Inflammatory macrophage treated with lipopolysaccharide for 1 hour (primary cell): Measurements from ENCODE around the gene RHBDD3.
"Not testable (repeated sequence)": the region's sequence is repeated elsewhere in the genome, so short reads cannot be mapped to it uniquely, and the experiment has no call there.

Experiments
- DNase-seq, 2 donors: peaks; one replicate each; pipeline ENCODE4 v3.0.0-alpha.2; 2020 to 2022

Gene RHBDD3

DNA sequence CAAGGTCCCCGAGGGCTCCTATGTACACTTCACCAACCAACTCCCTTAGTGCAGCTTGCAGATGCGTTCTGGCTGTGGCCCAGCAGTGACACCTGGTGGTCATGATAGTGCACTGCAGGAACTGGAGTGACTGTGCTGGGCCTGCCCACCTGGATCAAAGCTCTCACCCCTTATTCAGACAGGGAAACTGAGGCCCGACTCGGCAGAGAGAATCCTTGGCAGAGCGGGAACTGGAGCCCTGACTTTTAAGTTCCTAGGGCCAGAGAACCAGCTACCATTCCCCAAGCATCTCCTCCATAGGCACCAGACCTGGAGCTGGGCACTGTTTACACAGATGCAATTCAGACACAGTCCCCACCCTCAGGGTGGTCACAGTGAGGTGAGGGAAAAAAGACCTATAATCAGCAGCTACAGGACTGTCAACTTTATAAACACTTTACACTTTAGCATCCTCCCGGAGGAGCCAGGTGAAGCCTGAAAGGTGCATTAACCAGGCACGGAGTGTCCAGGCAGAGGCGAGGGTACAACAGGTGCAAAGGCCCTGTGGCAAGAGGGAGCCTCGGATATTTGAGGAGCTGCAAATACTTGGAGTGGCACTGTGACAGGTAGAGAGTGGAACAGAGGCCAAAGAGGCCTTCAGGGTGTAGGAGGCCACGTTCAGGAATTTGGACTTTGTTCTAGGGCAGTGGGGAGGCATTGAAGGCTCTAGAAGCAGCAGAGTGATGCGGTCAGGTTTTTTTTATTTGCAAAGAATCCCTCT is 22.0 kb downstream of the RHBDD3 start:
- peak; percentile 48 to 75 for DNase-seq

DNA sequence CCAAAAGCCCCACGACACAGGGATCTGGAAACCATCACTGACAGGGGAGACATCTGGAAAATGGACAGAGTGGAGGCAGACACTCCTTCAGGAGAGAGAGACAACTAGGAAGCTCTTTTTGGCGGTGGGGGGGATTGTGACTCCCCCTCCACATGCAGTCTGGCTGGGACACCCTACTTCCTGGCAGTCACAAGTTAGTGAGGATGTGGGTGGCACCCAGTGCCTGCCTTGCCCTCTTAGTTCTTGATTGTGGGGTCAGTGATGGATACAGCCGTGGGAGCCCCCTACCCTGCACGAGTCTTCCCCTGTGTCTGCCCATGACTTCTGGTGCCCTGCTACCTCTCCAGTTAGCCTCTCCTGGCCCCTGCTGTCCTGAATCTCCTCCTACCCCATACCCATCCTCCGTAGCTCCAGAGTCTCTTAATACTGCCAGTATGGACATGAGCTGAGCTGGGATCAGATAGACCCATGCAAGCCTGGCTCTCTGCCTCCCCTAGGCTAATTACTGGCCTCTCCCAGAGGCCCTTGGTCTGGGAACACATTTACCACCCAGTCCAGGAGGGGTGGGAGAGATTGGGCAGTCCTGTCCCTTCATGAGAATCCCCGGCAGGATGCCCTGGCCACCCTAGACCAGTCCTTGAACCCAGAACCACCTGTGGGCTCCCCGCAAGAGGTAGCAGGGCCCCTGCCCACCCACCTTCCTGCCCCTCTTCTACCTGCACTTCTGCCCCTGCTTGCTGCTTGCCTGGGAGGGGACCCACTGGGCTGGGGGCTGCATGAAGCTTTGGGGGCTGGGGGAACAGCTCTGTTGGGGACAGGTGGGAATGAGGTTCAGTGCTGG is 22.8 kb downstream of the RHBDD3 start:
- DNase-seq = no peak

DNA sequence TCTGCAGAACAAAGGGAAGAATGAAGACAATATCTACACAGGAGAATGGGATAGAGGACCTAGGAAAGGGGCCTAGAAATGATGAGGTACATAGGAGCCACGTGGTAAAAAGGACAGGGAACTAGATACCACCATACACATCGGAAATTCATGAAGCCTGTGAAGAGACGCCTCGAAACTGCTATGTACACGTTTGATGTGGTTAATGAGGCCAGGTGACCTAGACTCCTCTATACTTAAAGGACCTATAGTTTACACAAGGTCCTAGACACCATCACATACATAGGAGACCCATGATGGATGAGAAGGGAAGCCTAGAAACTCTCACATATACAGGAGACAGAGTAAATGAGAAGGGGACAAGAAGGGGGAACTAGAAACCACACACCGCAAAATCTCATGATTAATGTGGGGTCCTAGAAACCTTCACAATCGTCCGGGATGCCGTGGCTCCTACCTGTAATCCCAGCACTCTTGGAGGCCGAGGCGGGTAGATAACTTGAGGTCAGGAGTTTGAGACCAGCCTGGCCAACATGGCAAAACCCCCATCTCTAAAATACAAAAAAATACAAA is 23.8 kb downstream of the RHBDD3 start:
- DNase-seq = no peak

GRCh38 chr22:29240481-29240880 is 27.3 kb downstream of the RHBDD3 start:
- DNase-seq = not testable (repeated sequence)

GRCh38 chr22:29233277-29233877 is 34.4 kb downstream of the RHBDD3 start:
- no peak for DNase-seq

- DNase-seq = no peak
Measured at GRCh38 chr22:29231971-29232959, 35.5 kb downstream of the RHBDD3 start.

DNA sequence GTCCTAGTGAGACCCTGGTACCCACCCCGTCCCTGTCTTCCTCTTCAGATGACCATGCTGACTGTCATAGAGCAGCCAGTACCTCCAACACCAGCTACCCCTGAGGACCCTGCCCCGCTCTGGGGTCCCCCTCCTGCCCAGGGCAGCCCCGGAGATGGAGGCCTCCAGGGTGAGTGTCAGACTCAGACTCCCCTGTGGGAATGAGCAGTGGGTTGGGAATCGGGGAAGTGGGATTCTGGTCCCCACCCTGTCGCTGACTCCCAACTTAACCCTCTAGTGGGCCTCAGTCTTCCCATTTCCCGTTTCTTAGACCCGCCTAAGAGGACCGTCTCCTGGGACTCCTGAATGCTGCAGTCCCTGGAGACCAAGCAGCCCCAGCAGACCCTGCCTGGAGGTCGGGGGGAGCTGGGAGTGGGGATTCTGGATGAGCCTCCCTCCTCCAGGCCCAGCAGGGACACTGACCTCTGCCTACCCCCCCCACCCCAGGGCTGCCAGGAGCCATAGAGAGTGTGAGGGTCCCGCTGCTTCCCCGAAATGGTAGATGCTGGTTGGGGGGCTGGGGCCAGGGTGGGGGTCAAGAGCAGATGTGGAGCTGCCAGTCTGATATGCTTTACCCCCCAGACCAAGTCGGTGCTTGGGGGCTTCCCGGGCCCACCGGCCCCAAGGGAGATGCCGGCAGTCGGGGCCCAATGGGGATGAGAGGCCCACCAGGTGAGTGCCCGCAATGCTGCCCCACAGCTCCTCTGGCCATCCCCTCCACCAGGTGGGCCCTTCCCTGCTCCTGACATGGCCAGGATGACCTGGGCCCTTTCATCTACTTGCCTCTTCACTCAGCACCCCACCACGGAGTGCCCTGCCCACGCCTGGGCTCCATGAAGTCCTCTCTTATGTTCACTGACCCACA is 36.6 kb downstream of the RHBDD3 start:
- DNase-seq = no peak

DNA sequence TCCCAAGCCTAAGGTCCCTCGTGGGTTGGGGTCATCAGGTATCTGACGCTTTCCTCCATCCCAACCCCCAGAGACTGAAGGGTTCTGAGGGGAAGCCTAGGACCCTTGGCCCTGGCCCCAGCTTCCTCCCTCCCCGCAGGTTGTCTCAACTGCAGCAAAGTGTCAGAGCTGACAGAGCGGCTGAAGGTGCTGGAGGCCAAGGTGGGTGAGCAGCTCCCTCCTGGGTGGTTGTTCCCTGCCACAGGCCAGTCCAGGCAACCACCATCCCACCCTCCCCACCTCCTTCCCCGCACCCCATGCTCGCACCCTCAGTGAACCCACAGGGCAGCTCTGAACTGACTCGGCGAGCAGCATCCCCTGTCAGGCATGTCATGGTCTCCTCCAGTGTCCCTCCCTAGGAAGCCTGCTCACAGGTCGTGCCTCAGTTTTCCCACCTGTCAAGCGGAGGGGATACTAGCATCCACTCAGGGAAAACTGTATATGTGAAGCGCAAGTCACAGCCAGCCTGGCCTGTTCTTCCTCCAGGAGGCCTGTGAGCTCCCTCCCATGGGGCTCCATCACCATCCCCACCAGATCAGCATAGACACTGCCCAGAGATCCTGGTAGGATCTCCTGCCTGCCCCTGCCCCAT is 41.3 kb downstream of the RHBDD3 start:
- no peak for DNase-seq

DNA sequence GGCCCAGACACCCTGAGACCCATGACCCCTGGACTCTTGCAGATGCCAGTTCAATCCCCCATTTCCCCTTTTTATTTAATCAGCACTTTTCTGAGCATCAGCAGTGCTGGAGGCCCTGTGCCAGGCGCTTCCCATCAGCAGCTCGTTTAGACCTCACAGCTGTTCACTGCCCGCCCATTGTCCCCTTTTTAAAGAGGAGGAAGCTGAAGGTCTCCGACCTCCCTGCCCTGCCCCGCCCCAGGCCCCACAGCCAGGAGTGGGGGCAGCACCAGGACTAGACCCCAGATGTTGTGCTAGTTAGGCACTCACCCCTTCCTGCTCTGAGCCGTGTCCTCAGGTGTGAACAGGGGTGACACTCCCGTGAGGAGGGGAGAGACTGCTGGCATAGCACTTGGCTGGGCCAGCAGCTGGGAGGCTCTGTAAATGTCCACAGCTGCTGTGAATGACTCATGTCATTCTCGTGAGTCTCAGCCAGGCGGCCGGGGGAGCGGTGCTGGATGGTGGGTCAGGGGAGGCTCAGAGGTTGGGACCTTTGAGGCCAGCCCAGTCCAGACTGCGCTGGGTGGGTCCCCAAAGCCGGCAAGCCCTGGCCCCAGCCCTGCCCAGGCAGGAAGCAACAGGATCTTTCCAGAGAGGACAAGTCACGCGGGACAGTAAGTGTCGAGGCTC is 42.2 kb downstream of the RHBDD3 start:
- no peak for DNase-seq

DNA sequence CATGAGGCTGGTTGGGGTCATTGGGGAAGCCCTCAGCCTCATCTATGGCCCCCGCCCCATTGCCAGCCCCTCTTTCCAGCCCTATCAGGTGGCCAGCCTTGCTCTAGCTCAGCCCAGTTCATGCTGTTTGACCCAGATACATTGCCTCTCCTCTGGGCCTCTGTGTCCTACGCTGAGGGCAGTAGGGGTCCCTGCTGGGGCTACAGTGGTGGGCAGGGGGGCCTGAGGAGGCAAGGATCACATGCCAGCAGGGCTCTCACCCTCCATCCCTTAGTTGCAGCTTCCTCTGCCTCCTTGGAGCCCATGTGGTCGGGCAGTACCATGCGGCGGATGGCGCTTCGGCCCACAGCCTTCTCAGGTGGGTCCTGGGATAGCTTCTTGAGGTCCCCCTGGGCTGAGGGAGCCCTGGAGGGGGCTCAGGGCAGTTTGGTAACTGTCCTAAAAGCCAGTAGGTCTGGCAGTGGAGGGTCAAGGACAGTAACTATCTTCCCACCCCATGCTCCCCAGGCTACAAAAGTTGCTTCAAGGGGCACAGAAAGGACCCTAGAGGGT is 42.8 kb downstream of the RHBDD3 start:
- no peak for DNase-seq

- DNase-seq = no peak
Measured at GRCh38 chr22:29224121-29224858, 43.5 kb downstream of the RHBDD3 start.

DNA sequence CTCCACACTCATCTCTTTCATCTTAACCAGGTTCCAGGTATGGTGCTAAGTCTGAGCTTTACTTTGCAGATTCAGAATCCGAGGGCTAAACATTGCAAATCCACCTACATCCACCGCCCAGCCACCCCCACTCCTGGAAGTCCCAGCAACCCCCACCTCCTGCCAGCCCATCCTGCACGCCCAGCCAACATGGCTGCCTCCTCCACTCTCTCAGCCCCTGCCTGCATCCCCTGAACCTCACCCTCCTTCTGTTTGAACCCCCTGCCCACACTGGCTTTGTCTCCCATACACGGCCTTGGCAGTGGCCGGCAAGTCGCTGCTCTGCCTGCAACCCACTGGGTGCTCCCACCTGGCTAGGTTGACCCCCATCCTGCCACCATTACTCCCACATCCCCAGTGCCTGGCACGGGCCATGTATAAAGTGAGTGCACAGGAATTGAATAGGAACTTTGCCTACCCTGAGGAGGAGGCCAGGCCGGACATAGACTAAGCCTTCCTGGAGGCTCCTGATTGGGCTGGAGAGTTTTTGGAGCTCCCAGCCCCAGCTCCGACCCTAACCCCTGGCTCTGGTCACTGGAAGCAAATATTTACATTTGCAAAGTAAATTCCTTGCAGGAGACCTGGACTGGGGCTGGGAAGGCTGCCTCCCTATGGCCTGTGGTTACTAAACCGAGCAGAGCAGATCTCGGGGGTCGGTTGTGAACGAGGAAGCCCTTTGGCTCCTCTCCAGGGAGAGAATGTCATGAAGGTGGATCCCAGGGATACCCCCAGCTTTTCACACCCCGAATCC is 47.7 kb downstream of the RHBDD3 start:
- no peak for DNase-seq

- DNase-seq = not testable (repeated sequence)
Measured at GRCh38 chr22:29219409-29219782, 48.4 kb downstream of the RHBDD3 start.

DNA sequence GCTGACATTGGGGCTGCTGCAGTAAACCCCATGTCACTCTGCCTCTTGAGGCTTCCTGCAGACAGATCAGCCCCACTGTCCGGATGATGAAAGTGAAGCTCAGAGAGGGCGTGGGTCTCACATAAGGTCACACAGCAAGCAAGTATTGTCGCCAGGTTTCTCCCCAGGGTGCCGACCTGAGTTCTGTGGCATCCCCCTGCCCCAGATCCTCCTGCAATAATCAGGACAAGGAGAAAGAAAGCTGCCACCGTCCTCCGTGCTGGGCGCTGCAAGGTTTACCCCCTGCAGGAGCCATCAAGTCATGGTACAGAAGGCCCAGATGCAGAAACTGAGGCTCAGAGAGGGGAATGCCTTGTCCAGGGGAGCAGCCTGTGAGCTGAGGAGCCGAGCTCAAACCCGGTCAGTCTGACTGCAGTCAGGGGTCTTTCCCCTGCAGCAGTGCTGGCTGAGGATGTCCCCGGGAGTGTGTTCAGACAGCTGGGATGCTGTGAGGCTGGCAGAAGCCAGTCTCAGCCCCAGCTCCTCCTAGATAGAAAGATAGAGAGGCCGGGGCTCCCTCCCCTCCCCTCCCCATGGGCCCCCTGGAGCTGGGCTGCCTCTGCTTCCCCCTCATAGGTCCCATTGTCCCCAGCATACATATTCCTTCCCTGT is 48.9 kb downstream of the RHBDD3 start:
- DNase-seq = no peak

DNA sequence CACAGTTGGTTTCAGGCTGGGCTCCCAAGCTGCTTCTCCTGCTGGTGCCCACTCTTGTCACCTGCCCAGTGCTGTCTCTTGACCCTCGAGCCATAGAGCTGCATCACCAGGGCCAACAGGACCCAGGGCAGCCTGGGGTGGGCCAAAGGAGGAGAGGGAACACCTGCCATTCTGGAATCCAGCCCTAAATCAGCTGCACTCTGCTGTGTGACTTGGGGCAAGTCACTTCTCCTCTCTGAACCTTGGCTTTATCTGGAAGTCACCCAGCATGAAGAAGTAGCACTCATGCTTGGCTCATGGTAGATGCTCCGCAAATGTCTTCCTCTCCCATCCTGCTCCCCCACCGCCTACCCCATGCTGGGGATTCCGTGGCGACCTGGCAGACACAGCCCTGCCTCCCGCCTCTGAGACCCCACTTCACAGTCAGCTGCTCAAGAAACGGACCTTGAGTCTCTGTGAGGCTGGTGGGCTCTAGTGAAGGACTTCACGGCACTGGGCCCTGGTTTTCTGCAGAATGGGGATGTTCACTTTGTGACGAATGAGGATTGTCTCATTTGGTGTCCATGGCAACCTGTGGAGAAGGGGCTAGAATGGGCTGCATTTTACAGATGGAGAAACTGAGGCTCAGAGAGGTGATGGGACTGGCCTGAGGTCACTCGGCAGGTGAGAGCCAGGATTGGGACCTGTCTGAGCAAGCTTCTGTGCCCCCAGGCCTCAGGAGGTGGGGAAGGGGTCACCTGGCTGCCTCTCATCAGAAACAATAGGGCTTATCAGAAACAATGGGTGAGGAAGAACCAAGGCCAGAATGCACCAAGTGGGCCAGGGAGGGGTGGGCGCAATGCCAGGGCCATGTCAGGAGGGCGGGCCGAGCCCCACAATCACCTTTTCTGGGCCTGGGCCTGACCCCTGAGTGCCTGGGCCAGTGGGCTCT is 49.7 kb downstream of the RHBDD3 start:
- DNase-seq = no peak
